ENCODE results near the gene DCTN2.
"Not testable (repeated sequence)": the region's sequence is repeated elsewhere in the genome, so short reads cannot be mapped to it uniquely, and the experiment has no call there.

DCTN2 gene

GRCh38 chr12:57525615-57526383, 21.2 kb downstream of the DCTN2 start:
- no peak for DNase-seq

- no peak for DNase-seq
These were observed 22.0 kb downstream of the DCTN2 start for GRCh38 chr12:57524814-57525614.

GRCh38 chr12:57523706-57524614, 23.0 kb downstream of the DCTN2 start:
- DNase-seq = no peak

GRCh38 chr12:57522887-57523705, 23.9 kb downstream of the DCTN2 start:
- DNase-seq = peak; percentile 52

- peak; percentile 96 for DNase-seq
These were observed 24.7 kb downstream of the DCTN2 start, which contains the start of gene MBD6 for GRCh38 chr12:57522011-57522886. TSS of gene MBD6 (plus strand) at chr12:57522824. CDS start at chr12:57524304, 1,480 bp downstream.

GRCh38 chr12:57521525-57522010, 25.4 kb downstream of the DCTN2 start:
- DNase-seq = peak; percentile 70

- DNase-seq = peak; percentile 99
These were observed 26.8 kb downstream of the DCTN2 start, which contains the start of gene DDIT3 for GRCh38 chr12:57520053-57520818. TSS of gene DDIT3 (minus strand) at chr12:57520514. CDS start at chr12:57517406, 3,108 bp downstream.

GRCh38 chr12:57519796-57520052, 27.3 kb downstream of the DCTN2 start:
- DNase-seq = peak; percentile 28

GRCh38 chr12:57518920-57519795, 27.8 kb downstream of the DCTN2 start:
- peak; percentile 52 for DNase-seq

- DNase-seq = peak; percentile 33
These were observed 28.6 kb downstream of the DCTN2 start for GRCh38 chr12:57518176-57518919.

- DNase-seq = not testable (repeated sequence)
These were observed 29.3 kb downstream of the DCTN2 start for GRCh38 chr12:57517718-57518117.

GRCh38 chr12:57517187-57517586, 29.8 kb downstream of the DCTN2 start:
- DNase-seq = peak; percentile 59

GRCh38 chr12:57516617-57517153, 30.3 kb downstream of the DCTN2 start:
- DNase-seq = no peak

GRCh38 chr12:57515934-57516541, 31.0 kb downstream of the DCTN2 start:
- no peak for DNase-seq

- no peak for DNase-seq
These were observed 31.5 kb downstream of the DCTN2 start for GRCh38 chr12:57515408-57515933.

- no peak for DNase-seq
These were observed 32.1 kb downstream of the DCTN2 start for GRCh38 chr12:57514720-57515407.

- DNase-seq = not testable (repeated sequence)
These were observed 32.7 kb downstream of the DCTN2 start for GRCh38 chr12:57514246-57514645.

Data from fibroblast of upper back skin (primary cell).